Ovary (tissue), 9 donors: Measurements from ENCODE around the gene PEX12. TPM values are rescaled to one million over a fixed set of nuclear protein-coding genes. Genes with fewer than 3 reads are reported as not detected.

Experiments used
- DNase-seq, 5 donors: peaks; one replicate each; pipeline ENCODE4 v3.0.0-alpha.2; 2019 to 2020
- H3K27ac ChIP-seq, 2 donors: fragments of 200-600 bp; one replicate each; pipeline versions ENCODE4 v1.5.1 to v1.8.0; 2019 to 2022
- H3K27me3 ChIP-seq: fragments of 200-600 bp; one replicate; pipeline ENCODE4 v1.8.0; 2022
- H3K36me3 ChIP-seq: fragments of 200-600 bp; sonication (generic); one replicate; pipeline ENCODE4 v1.5.1; 2019
- H3K4me1 ChIP-seq: one replicate; pipeline ENCODE4 v1.8.1; 2013; ENCODE audit warnings: mild to moderate bottlenecking, moderate library complexity; ENCODE audit not compliant: insufficient read depth
- H3K4me3 ChIP-seq: fragments of 200-600 bp; sonication (generic); one replicate; pipeline ENCODE4 v1.5.1; 2017
- H3K9me3 ChIP-seq, 2 donors: fragments of 200-600 bp in 1 of 2; sonication (generic) in 1 of 2; one replicate each; pipeline versions ENCODE4 v1.5.1 to v1.8.1; 2013 to 2019; ENCODE audit warnings: mild to moderate bottlenecking in 1 of 2, moderate library complexity in 1 of 2
- CTCF ChIP-seq, 3 donors: fragments of 450-650 bp in 2 of 3; fragments of 200-600 bp in 1 of 3; IDR thresholded peaks; one replicate each; pipeline versions ENCODE4 v1.5.1 to v1.8.0; 2016 to 2022; ENCODE audit warnings: antibody characterized with exemption in 3 of 3, mild to moderate bottlenecking in 1 of 3
- EP300 ChIP-seq: sonication (generic); formaldehyde crosslinking; IDR thresholded peaks from one replicate; pipeline ENCODE4 v1.6.1; 2017; ENCODE audit warnings: antibody characterized with exemption
- POLR2A ChIP-seq: fragments of 450-650 bp; IDR thresholded peaks from one replicate; pipeline ENCODE4 v1.6.1; 2017; ENCODE audit warnings: antibody characterized with exemption, mild to moderate bottlenecking, moderate library complexity
- WGBS, 3 donors: extraction: QIAGEN DNeasy Blood & Tissue Kit in 1 of 3; methylation state at CpG; one replicate each; pipeline versions ENCODE4 v1.1.5 to v1.1.7; 2013 to 2017; 5-methylcytosine and 5-hydroxymethylcytosine counted together
- intact Hi-C, 4 donors: fragments of 100-400 bp; cut with DNase I; formaldehyde crosslinking; loops; one replicate each; pipeline versions ENCODE4 v1.11.0 to v1.15.1; 2022 to 2023
- polyA plus RNA-seq, 2 donors: library from polyadenylated mRNA; stranded (reverse); fragments of 200-250 nt in 1 of 2; fragments of 350-450 nt in 1 of 2; fragmentation: Illumina TruSeq in 1 of 2; extraction: RNeasy Lipid Tissue Mini Kit (QIAGEN cat#74804) in 1 of 2; gene quantifications; one replicate each; pipeline ENCODE4 v1.2.3, GENCODE V29; 2013 to 2014
- total RNA-seq, 7 donors: library from RNA; depleted of rRNA in 2 of 7; stranded (reverse); fragments of >200 nt in 2 of 7; fragmentation: NEBNext Ultra II Directional in 3 of 7; extraction: Animal tissue kit (Norgen Biotek cat#: 25700) in 3 of 7; gene quantifications; one replicate each; pipeline versions ENCODE4 v1.1.0 to v1.2.4, GENCODE V29; 2016 to 2023
- donor health status: DM: no; HTN: no; CAD: no; lungs with moderate emphysema.
- donor health status: DM: no; HTN: no; CAD: no.
- donor health status: Bipolar disorder and iron deficiency.
- donor health status: DM: yes; HTN: yes; CAD: no.
- donor health status: DM: no; HTN: no; CAD: no.
- donor health status: DM: yes; HTN: yes; CAD: no.

Gene PEX12
- total and polyA plus RNA-seq, 9 donors = 4.0 to 9.8 (median 6.5) TPM

GRCh38 chr17:35560703-35561102 is 17.7 kb downstream of the PEX12 start, which contains the start of gene SLFN14:
TSS of gene SLFN14 (minus strand) at chr17:35560819. CDS start at chr17:35558062, 2,757 bp downstream.
- WGBS, 3 donors = 52 to 57% (median 56%) methylated on average over 3 of the region's 3 CpGs
- Histone ChIP-seq H3K27ac (no peak within 1 kb of the TSS), H3K36me3 (no peaks in the 10 kb centered on the region), H3K4me3 (no peak within 1 kb of the TSS), H3K27me3 (no peaks in the 10 kb centered on the region), H3K4me1 (no peaks in the 10 kb centered on the region), H3K9me3 (no peaks in the 10 kb centered on the region)
- intact Hi-C loops = no loop called here
- DNase-seq = no peak
- TF ChIP-seq POLR2A = no peak
- no peak for TF ChIP-seq EP300
- TF ChIP-seq CTCF (IDR thresholded peaks at IDR 0.05) = no peak

- intact Hi-C loops = no loop called here
- Histone ChIP-seq H3K4me1 (no peaks in the 10 kb centered on the region), H3K36me3 (no peaks in the 10 kb centered on the region), H3K27ac (no peak overlapping the region), H3K9me3 (no peaks in the 10 kb centered on the region), H3K27me3 (no peaks in the 10 kb centered on the region), H3K4me3 (no peak overlapping the region)
- 59 to 73% (median 70%) methylated on average over 2 of the region's 2 CpGs for WGBS, 3 donors
- no peak for TF ChIP-seq POLR2A
- TF ChIP-seq EP300 = no peak
- TF ChIP-seq CTCF (IDR thresholded peaks at IDR 0.05) = no peak
- DNase-seq = no peak
These were observed 18.7 kb downstream of the PEX12 start for GRCh38 chr17:35559495-35560210.

GRCh38 chr17:35557353-35557752 is 21.0 kb downstream of the PEX12 start:
- Histone ChIP-seq H3K9me3 (no peaks in the 10 kb centered on the region), H3K4me1 (no peaks in the 10 kb centered on the region), H3K36me3 (no peaks in the 10 kb centered on the region), H3K27me3 (no peaks in the 10 kb centered on the region), H3K27ac (no peak overlapping the region), H3K4me3 (no peak overlapping the region)
- 79 to 91% (median 83%) methylated on average over 3 of the region's 3 CpGs for WGBS, 3 donors
- TF ChIP-seq EP300 (no peak), POLR2A (no peak), CTCF (IDR thresholded peaks at IDR 0.05) (no peak)
- DNase-seq = no peak
- intact Hi-C loops = no loop called here

GRCh38 chr17:35555691-35556090 is 22.7 kb downstream of the PEX12 start:
- no peaks in the 10 kb centered on the region for H3K36me3 ChIP-seq
- no peak for DNase-seq
- H3K27me3 ChIP-seq = no peaks in the 10 kb centered on the region
- intact Hi-C loops = no loop called here
- TF ChIP-seq POLR2A = no peak
- no peaks in the 10 kb centered on the region for H3K9me3 ChIP-seq
- no peak overlapping the region for H3K27ac ChIP-seq
- H3K4me3 ChIP-seq = no peak overlapping the region
- WGBS, 3 donors = 74 to 84% (median 77%) methylated on average over 5 of the region's 5 CpGs
- H3K4me1 ChIP-seq = no peaks in the 10 kb centered on the region

- no peak for DNase-seq
- Histone ChIP-seq H3K36me3 (no peaks in the 10 kb centered on the region), H3K4me3 (no peak overlapping the region), H3K27me3 (no peaks in the 10 kb centered on the region), H3K27ac (no peak overlapping the region), H3K9me3 (no peaks in the 10 kb centered on the region), H3K4me1 (no peaks in the 10 kb centered on the region)
- intact Hi-C loops = no loop called here
- no peak for TF ChIP-seq EP300
- no peak for TF ChIP-seq CTCF (IDR thresholded peaks at IDR 0.05)
- no peak for TF ChIP-seq POLR2A
- 66 to 78% (median 69%) methylated on average over 5 of the region's 5 CpGs for WGBS, 3 donors
These were observed 23.7 kb downstream of the PEX12 start for GRCh38 chr17:35554668-35555067.
